GM19372 (cell line): ENCODE results near the gene PPP6R1.
A peak's percentile ranks its signal among the peaks of the same experiment; 100 is the strongest.

Experiments
- ATAC-seq: cut with Tn5 transposase; IDR thresholded peaks from one replicate; pipeline ENCODE4 v1.9.1; 2021; ENCODE audit warnings: mild to moderate bottlenecking, low read depth, moderate library complexity; ENCODE audit not compliant: unreplicated experiment

Gene PPP6R1

GRCh38 chr19:55283548-55284377, 24.9 kb upstream of the PPP6R1 start, which contains the start of gene BRSK1:
Gene BRSK1 (plus strand): TSS chr19:55283997. CDS start chr19:55284443, 446 bp downstream.
- no peak for ATAC-seq

DNA sequence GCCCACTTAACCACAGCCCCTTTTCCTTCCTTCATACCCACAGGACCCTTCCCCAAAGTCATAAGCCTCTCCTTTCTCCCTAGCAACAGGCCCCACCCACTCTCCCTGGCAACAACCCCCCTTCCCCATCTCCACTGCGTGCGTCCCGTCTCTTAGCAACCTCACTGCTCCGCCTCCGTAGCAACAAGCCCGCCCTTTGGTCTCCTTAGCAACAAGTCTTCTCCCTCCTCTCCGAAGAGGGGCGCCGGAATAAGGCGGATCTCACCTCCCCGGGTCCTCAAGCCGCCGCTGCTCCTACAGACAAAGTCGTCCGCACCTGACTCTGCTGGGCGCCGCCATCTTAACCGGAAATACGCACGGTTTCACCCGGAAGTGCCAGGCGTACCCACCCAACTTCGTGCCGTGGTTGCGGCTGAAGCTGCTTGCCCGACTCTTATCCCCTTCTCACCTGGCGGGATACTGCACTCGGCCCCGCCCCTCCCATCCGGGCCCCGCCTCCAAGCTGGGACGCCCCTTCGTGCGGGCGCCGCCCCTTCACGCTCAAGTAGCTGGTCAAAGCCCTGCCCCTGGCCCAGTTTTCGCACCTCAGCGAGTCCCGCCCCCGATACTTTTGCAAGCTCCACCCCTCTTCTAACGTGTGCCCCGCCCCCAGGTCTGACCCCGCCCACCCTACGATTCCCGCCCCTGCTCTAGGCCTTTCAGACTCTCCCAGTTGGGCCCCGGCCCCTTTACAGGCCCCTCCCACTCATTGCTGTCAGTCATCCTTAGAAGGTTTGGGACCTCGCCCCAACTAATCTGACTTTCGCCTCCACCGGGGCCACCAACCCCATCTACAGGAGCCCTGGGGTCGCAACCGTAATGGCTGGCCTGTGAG, 21.2 kb upstream of the PPP6R1 start, which contains the start of gene HSPBP1:
Gene HSPBP1 (minus strand): TSS at position 341 of the 874 bp plus-strand sequence. CDS start 502 bp downstream, outside the sequence.
- peak; percentile 70 for ATAC-seq

DNA sequence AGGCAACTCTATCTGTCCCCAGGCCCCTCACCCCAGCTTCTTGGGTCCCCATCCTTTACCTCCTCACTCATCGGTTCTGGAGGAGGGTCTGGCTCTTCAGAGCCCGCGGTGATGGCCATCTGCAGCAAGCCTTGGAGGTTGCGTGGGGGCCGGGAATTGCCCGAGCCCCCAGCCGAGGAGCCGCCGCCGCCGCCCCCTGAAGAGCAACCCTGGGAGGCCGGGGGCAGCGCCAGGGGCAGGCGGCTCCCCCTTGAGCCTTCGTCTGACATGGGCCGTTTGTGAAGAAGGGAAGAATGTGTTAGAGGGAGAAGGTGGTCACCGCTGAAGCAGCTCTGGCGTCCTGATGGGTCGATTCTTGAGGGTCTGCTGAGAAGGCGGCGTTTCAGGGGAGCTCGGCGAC, 20.5 kb upstream of the PPP6R1 start:
- no peak for ATAC-seq

GRCh38 chr19:55278391-55279135, 19.7 kb upstream of the PPP6R1 start:
- ATAC-seq: no peak

DNA sequence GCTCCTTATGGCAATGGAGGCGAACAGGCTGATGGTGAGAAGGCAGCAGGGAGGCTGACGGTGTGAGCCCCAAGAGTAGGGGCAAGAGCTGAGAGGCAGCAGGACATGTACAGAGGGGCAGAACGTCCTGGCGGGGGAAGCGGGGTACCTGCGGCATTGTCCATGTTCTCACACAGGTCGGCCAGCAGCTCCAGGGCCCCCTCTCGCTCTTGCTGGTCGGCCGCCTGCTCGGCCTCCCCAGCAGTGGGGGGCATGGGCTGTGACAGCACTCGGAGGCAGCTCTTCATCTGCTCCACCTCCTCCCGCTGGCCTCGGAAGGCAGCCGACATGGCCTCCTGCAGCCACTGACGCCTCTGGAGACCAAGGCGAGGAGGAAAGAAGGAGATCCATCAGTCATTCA, 18.7 kb upstream of the PPP6R1 start:
- ATAC-seq: no peak

- no peak for ATAC-seq
These were observed 18.1 kb upstream of the PPP6R1 start for GRCh38 chr19:55276720-55277430.

- no peak for ATAC-seq
These were observed 17.3 kb upstream of the PPP6R1 start for GRCh38 chr19:55275851-55276719.

GRCh38 chr19:55273978-55274707, 15.3 kb upstream of the PPP6R1 start:
- ATAC-seq: no peak

DNA sequence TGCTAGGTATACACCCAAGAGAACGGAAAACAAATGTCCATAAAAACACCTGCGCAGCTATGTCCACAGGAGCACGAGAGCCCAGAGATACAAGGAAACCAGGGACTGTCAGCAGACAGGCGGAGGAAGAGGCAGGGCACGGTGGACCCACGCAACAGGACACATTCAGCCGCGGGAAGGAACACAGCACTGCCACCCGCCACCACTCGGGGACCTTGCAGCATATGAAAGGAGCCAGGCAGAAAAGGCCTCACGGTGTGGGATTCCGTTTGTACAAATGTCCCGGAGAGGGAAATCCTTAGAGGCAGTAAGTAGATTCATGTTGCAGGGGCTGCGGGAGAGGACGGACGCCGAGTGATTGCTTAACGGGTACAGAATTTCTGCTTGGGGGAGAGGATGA, 13.3 kb upstream of the PPP6R1 start:
- no peak for ATAC-seq

DNA sequence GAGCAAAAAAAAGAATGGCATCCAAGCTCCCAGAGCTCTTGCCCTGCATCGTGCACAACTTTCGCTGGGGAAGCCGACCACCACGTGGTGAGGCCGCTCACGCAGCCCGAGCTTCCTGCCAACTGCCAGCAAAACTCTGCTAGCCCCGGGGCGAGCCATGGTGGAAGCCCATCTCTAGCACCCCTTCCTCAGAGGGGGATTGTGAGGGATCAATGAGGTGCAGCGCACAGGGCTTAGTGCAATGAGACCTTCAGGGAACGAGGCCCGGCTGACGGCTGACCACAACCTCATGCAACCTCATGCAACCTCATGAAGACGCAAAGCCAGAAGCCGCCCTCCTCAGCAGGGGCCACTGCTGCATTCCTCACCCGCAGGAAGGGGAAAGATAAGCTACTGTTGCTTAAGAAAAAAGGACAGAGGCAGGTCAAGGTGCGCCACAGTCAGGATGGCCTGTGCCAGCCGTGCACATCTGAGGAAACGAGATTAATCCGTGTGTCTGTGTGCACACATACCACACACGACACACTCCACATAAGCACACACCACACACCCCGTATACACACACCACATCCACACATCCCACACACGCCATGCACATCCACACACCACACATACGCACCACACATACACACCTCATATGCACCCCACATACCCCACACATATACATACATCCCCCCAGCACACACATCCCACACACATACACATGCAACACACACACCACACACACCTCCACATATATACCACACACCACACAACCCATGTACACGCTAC, 11.5 kb upstream of the PPP6R1 start:
- no peak for ATAC-seq

- no peak for ATAC-seq
These were observed 10.5 kb upstream of the PPP6R1 start for GRCh38 chr19:55269299-55269698.

DNA sequence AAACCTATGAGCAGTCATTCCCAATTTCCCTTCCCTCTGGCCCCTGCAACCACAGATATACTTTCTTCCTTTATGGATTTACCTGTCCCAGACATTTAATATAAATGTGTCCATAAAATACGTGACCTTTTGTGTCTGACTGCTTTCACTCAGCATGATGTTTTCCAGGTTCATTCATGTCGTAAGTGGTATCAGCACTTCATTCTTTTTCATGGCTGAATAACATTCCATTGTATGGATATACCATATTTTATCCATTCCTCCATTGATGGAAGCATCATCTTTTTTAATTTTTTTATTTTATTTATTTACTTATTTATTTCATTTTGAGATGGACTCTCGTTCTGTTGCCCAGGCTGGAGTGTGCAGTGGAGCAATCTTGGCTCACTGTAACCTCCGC, 8.0 kb upstream of the PPP6R1 start:
- no peak for ATAC-seq

DNA sequence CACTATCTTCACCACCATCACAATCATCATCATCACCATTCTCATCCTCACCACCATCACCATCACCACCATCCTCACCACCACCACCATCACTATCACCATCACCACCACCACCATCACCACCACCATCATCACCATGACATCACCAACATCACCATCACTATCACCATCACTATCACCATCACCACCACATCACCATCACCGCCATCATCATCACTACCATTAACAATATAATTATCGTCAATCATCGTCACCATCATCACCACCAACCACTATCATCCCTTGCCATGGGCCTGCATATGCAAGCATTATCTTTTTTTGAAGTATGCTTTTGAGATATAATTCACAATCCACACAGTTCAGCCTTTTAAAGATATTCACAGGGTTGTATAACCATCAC, 7.6 kb upstream of the PPP6R1 start:
- ATAC-seq: no peak

- no peak for ATAC-seq
These were observed 7.0 kb upstream of the PPP6R1 start for GRCh38 chr19:55265723-55266386.

DNA sequence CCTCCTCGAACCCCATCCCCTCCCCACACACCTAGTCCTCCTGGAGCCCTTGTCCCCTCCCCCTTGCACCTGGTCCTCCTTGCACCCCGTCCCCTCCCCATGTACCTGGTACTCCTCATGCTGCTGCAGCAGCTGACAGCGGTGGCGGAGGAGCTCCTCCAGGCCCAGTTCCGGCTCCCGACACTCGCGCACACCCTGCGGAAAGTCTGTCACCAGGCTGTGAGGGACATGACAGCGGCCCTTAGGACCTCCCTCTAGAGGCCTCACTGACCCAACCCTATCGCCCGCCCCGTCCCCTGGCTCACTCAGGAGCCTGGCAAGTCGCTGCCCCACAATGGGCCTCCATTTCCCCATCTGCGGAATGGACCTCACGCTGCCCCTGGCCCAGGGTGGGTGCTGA, 6.4 kb upstream of the PPP6R1 start:
- no peak for ATAC-seq

- no peak for ATAC-seq
These were observed 5.7 kb upstream of the PPP6R1 start for GRCh38 chr19:55264531-55264930.

DNA sequence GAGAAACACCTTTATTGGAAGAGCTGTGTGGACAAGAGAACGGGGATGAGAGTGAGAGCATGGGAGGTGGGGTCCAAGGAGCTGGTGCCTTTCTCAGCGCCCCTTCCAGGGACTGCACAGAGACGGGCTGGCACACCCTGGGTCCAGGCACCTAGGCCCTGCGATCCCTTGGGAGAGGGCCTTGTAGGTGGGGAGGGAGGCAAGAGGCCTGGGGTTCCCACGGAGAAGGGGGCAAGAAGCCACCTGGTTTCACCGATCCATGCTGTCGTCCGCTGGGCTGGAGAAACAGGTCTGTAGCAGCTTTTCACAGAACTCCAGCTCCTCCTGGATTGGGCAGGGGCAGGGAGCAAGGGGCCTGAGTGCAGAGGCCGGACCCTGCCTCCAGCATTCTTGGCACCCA, 3.5 kb upstream of the PPP6R1 start:
- no peak for ATAC-seq
